MCF 10A (cell line): Measurements from ENCODE around the gene GATA3. TPM values are rescaled to one million over a fixed set of nuclear protein-coding genes. Genes with fewer than 3 reads are reported as not detected.

Experiments used
- Bru-seq: library from RNA; stranded (reverse); fragments of 400-500 nt; gene quantifications from one replicate; lab custom pipeline; 2021; lab: Mats Ljungman, UMichigan
- BruChase-seq, 2 experiments: library from RNA; stranded (reverse); fragments of 400-500 nt; gene quantifications; one replicate each; lab custom pipeline; 2021; lab: Mats Ljungman, UMichigan
- BruUV-seq: library from RNA; stranded (reverse); fragments of 400-500 nt; replicated peaks from 2 replicates; lab custom pipeline; 2021; lab: Mats Ljungman, UMichigan
- CTCF ChIA-PET: fragments of 300-600 bp; sonication (Branson Sonifier 250); formaldehyde crosslinking; extraction: SDS; loops from one replicate; lab custom pipeline; 2021; ENCODE audit warnings: antibody characterized with exemption, inconsistent platforms; lab: Yijun Ruan, JAX
- POLR2A ChIA-PET: fragments of 300-600, 350-650 bp; sonication (Branson Sonifier 250); formaldehyde crosslinking; extraction: SDS; loops from one replicate; lab custom pipeline; 2020; ENCODE audit warnings: antibody characterized with exemption, inconsistent platforms; lab: Yijun Ruan, JAX
- DNase-seq: peaks from one replicate; pipeline ENCODE4 v3.0.0-alpha.2; 2018; ENCODE audit not compliant: unreplicated experiment
- H3K27ac Mint-ChIP-seq: one replicate; pipeline ENCODE4 v1.8.0; 2022; ENCODE audit warnings: mild to moderate bottlenecking, low read depth, mixed read lengths; ENCODE audit not compliant: unreplicated experiment
- H3K27me3 Mint-ChIP-seq: one replicate; pipeline ENCODE4 v1.8.0; 2022; ENCODE audit warnings: mixed read lengths; ENCODE audit not compliant: insufficient read depth, unreplicated experiment
- H3K36me3 Mint-ChIP-seq: one replicate; pipeline ENCODE4 v1.8.0; 2022; ENCODE audit warnings: mild to moderate bottlenecking, moderate library complexity, mixed read lengths; ENCODE audit not compliant: insufficient read depth, unreplicated experiment
- H3K4me1 Mint-ChIP-seq: one replicate; pipeline ENCODE4 v1.8.0; 2022; ENCODE audit warnings: mixed read lengths; ENCODE audit not compliant: insufficient read depth, unreplicated experiment
- H3K4me3 Mint-ChIP-seq: one replicate; pipeline ENCODE4 v1.8.0; 2022; ENCODE audit warnings: mild to moderate bottlenecking, moderate library complexity, mixed read lengths; ENCODE audit not compliant: unreplicated experiment
- H3K9me3 Mint-ChIP-seq: one replicate; pipeline ENCODE4 v1.8.0; 2022; ENCODE audit warnings: mixed read lengths; ENCODE audit not compliant: unreplicated experiment
- CTCF ChIP-seq: fragments of 200-600 bp; IDR thresholded peaks from one replicate; pipeline ENCODE4 v1.8.0; 2022; ENCODE audit warnings: antibody characterized with exemption, mild to moderate bottlenecking; ENCODE audit not compliant: unreplicated experiment
- intact Hi-C: fragments of 100-400 bp; cut with micrococcal nuclease; formaldehyde crosslinking; loops from 2 replicates; pipeline ENCODE4 v1.14.1; 2022
- long read RNA-seq: library from polyadenylated mRNA; stranded (forward); transcript quantifications from one replicate; pipeline ENCODE4 v2.0.0, GENCODE V29; 2022
- total RNA-seq: library from RNA; stranded (reverse); gene quantifications from 2 replicates; pipeline ENCODE4 v1.2.3, GENCODE V29; 2022

Gene GATA3
- total RNA-seq (13.1 and 14.6 TPM in 2 replicates), Bru-seq, nascent RNA (percentile 71 among the genes with signal in this experiment), BruChase-seq, experiment 1, labeled RNA remaining after a 6-hour chase (percentile 59 among the genes with signal in this experiment), BruChase-seq, experiment 2, labeled RNA remaining after a 2-hour chase (percentile 66 among the genes with signal in this experiment)
- long read RNA-seq, transcript GATA3-202 (6 exons, 3,123 nt) = major isoform, 5 of 38 reads
- long read RNA-seq, partial matches to known transcripts = 20 of 38 reads
- long read RNA-seq, other reads (novel, unspliced or antisense) = 9 of 38 reads

- Mint-ChIP-seq H3K27ac (peak within 1 kb of the TSS; percentile 93), H3K27me3 (no peaks in the 10 kb centered on the region), H3K9me3 (no peaks in the 10 kb centered on the region), H3K4me3 (peak within 1 kb of the TSS; percentile 93), H3K36me3 (peaks cover 27% of the 10 kb centered on the region), H3K4me1 (peaks cover 9% of the 10 kb centered on the region)
- DNase-seq = peak; percentile 83
- BruUV-seq = TSS peak; percentile 39
- intact Hi-C loops = loop anchor here (1.0 to 10.0 kb wide), 6 partner anchors 78 to 819 kb away; no protein-coding TSS in a partner anchor
- ChIA-PET CTCF (no interaction called here), POLR2A (interaction anchor here (0.6 to 1.7 kb wide), 6 partner anchors 10 to 1159 kb away, joined by 3 to 11 read pairs (median 5); no protein-coding TSS in a partner anchor)
- no peak for TF ChIP-seq CTCF
These were observed at the start of gene GATA3 for GRCh38 chr10:8054494-8055407. Gene GATA3 (plus strand): TSS chr10:8054688. CDS start chr10:8055656, 968 bp downstream.

- no peak for DNase-seq
- H3K27me3 Mint-ChIP-seq = no peaks in the 10 kb centered on the region
- H3K27ac Mint-ChIP-seq = no peak overlapping the region
- no peaks in the 10 kb centered on the region for H3K4me1 Mint-ChIP-seq
- no peak overlapping the region for H3K4me3 Mint-ChIP-seq
- peaks cover 15% of the 10 kb centered on the region for H3K9me3 Mint-ChIP-seq
- POLR2A ChIA-PET = no interaction called here
- intact Hi-C loops = no loop called here
- no peak for TF ChIP-seq CTCF
- no TSS peak for BruUV-seq
- H3K36me3 Mint-ChIP-seq = peaks cover 30% of the 10 kb centered on the region
- CTCF ChIA-PET = interaction anchor here (0.8 kb wide), 1 partner anchor 20 kb away, joined by 3 read pairs; no protein-coding TSS in a partner anchor
These were observed 48.1 kb upstream of the GATA3 start for GRCh38 chr10:8006274-8006999.

GRCh38 chr10:8009031-8009430 is 45.5 kb upstream of the GATA3 start:
- Mint-ChIP-seq H3K4me1 (no peaks in the 10 kb centered on the region), H3K4me3 (no peak overlapping the region), H3K36me3 (peaks cover 27% of the 10 kb centered on the region), H3K27ac (no peak overlapping the region), H3K9me3 (no peaks in the 10 kb centered on the region), H3K27me3 (no peaks in the 10 kb centered on the region)
- POLR2A ChIA-PET = no interaction called here
- CTCF ChIA-PET = no interaction called here
- intact Hi-C loops = no loop called here
- no TSS peak for BruUV-seq
- TF ChIP-seq CTCF = no peak
- DNase-seq = no peak
